Middle frontal gyrus (tissue), 1 donor: Measurements from ENCODE around the gene KCNB1.

Source experiments
- DNase-seq: peaks from one replicate; pipeline ENCODE4 v3.0.0-alpha.2; 2015; ENCODE audit warnings: low spot score; ENCODE audit errors: extremely low spot score

Gene KCNB1

GRCh38 chr20:49471397-49471796, 11.1 kb downstream of the KCNB1 start:
- no peak for DNase-seq

- DNase-seq: no peak
Observed at GRCh38 chr20:49470922-49471321, 11.5 kb downstream of the KCNB1 start.

DNA sequence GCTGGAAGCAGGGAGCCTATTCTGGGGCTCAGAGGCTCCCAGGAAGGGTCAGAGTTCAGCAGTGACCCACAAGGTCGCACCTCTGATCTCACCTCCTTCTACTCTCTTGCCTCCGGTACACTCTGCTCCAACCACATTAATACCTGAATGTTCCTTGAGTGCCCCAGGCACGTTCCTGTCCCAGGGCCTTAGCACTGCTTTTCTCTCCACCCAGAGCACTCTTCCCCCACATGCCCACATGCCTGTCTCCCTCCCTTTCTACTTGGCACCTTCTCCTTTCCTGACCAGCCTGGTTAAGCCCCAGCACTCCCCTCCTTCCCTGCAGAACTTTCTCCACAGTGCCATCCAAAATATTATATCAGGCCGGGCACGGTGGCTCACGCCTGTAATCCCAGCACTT, 13.4 kb downstream of the KCNB1 start:
- DNase-seq: no peak

- no peak for DNase-seq
Observed at GRCh38 chr20:49468412-49468811, 14.1 kb downstream of the KCNB1 start.

GRCh38 chr20:49466114-49466912, 16.2 kb downstream of the KCNB1 start:
- DNase-seq: no peak

GRCh38 chr20:49464556-49464955, 17.9 kb downstream of the KCNB1 start:
- no peak for DNase-seq

DNA sequence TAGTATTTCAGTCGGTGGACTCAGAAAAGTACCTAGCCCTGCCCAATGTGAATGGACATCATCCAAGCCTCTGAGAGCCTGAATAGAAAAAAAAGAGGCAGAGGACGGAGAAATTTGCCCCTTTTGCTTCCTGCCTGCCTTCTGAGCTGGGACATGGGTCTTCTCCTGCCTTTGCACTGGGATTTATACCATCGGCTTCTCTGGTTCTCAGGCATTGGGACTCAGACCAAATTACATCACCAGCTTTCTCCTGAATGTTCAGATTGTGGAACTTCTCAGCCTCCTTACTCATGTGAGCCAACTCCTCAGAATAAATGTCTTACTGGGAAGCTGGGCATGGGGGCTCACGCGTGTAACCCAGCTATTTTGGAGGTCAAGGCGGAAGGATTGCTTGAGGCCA, 19.8 kb downstream of the KCNB1 start:
- no peak for DNase-seq

- no peak for DNase-seq
Observed at GRCh38 chr20:49461894-49462620, 20.4 kb downstream of the KCNB1 start.

DNA sequence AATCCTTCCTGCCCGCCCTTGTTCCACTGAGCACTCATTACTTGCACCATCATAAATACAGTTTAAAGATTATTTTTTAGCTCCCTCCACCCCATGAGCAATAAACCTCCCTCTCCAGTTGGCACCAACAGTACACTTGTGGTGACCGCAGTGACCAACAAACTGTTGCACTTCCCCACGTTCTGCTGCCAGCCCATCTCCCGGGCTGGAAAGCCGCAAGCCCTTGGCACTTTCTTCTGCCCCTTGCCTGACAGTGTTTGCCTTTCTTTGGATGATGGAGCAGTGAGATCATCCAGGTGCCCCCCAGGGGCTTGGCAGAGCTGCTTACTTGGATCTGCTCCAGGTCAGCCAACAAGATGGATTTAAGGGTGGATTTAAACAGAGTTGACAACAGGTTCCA, 21.6 kb downstream of the KCNB1 start:
- no peak for DNase-seq

DNA sequence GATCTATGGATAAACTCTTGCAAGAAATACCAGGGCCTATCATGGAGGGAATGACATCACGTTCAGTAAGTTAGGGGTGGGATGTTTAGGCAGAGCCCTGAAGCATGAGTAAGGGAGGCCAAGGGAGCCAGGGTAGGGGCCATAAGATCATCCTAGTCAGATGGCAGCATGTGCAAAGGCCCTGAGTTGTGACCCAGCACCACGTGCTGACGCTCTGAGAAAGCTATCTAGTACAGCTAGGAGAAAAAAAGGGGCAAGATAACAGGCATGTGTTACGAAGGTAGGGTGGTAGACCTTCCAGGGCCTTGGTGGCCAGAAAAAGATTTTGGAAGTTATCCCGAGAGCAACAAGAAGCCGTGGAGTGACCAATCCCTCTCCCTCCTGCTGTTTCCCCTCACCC, 22.3 kb downstream of the KCNB1 start:
- DNase-seq: no peak

- no peak for DNase-seq
Observed at GRCh38 chr20:49459684-49460083, 22.8 kb downstream of the KCNB1 start.

DNA sequence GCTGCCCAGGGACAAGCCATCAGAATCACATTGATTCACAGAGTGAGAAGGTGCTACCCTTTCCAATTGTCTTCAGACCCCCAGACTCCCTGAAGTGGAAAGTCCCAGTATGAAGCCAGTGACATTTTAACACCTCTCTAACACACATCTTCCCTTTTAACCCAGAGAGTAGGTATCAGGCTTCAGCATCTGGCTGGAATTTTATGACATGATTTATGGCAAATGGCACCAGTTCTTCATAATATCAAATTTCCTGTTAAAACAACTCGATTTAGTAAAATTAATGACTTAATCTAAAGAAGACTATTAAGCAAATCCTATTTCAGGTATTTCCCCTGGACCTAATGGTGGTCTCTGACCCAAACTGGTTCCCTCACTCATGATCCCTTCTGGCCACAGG, 25.0 kb downstream of the KCNB1 start:
- no peak for DNase-seq

- no peak for DNase-seq
Observed at GRCh38 chr20:49456646-49457045, 25.8 kb downstream of the KCNB1 start.

- no peak for DNase-seq
Observed at GRCh38 chr20:49455691-49456090, 26.8 kb downstream of the KCNB1 start.

GRCh38 chr20:49452011-49452482, 30.4 kb downstream of the KCNB1 start:
- DNase-seq: no peak

GRCh38 chr20:49450281-49450721, 32.2 kb downstream of the KCNB1 start:
- DNase-seq: no peak

GRCh38 chr20:49448917-49449316, 33.6 kb downstream of the KCNB1 start:
- no peak for DNase-seq

GRCh38 chr20:49447946-49448809, 34.3 kb downstream of the KCNB1 start:
- DNase-seq: no peak

DNA sequence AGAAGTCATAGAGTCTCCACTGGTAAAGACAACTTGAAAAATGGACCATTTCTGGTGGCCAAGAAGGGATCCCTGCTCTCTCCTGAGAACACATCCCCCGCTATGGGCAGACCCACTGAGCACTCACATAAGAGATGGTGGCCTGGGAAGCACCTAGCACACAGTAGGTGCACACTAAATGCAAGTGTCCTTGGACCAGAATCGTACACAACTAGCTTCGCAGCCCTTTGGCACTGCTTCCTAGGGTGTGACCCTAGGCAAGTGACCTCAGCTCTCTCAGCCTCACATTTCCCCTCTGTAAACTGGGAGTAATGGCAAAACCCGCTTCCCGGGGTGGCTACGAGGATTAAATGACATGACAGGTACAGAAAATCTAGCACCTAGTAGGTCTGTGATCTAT, 35.1 kb downstream of the KCNB1 start:
- DNase-seq: no peak

DNA sequence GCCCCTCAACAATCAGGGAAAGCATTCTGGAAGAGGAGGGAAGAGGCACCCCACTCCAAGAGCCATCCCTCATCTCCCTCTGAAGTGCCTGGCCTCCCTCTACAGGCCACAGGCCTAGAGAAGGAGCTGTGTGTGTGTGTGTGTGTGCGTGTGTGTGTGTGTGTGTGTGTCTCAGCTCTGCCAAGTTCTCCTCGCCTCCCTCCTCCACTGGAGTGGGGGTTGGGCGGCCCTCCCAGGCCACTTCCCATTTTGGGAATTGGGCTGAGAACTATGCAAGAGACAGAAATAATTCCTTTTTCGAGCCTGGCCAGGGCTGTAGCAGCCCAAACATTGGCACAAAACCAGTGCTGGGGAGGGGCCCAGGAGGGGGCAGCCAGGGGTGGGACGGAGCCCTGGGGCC, 35.7 kb downstream of the KCNB1 start:
- DNase-seq: no peak

DNA sequence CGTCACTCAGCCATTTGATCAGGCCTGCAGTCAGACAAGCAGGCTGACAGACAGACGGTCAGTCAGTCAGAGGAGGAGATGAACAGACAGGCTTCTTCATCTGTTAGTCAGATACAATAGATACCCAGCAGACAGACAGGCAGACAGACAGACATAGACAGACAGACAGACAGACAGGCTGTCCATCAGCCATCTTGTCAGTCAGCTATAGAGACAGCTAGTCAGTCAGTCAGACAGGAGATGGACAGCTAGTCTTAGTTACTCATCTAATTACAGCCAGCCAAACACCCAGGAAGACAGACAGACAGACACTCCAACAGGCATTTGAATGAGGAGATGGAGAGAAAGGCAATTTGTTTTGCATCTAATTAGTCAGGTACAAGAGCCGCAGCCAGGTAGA, 36.4 kb downstream of the KCNB1 start:
- DNase-seq: no peak

GRCh38 chr20:49445176-49445575, 37.3 kb downstream of the KCNB1 start:
- DNase-seq: no peak
